SJSA1 (cell line): ENCODE measurements around the gene BLOC1S4. TPM values are rescaled to one million over a fixed set of nuclear protein-coding genes. Genes with fewer than 3 reads are reported as not detected.
A peak's percentile ranks its signal among the peaks of the same experiment; 100 is the strongest.

Experiments
- DNase-seq, 2 experiments: peaks; one replicate each; pipeline ENCODE4 v3.0.0-alpha.2; 2015 to 2020; ENCODE audit warnings: low spot score in 2 of 2, low read depth in 1 of 2
- H3K27ac ChIP-seq: fragments of 250-450 bp; sonication (Bioruptor Pico); 2 replicates; pipeline ENCODE4 v1.5.1; 2020; ENCODE audit warnings: mild to moderate bottlenecking, moderate library complexity
- H3K27me3 ChIP-seq: fragments of 250-450 bp; sonication (Bioruptor Pico); replicated peaks from 2 replicates; pipeline ENCODE4 v1.5.1; 2020; ENCODE audit warnings: mild to moderate bottlenecking, moderate library complexity
- H3K36me3 ChIP-seq: fragments of 250-450 bp; sonication (Bioruptor Pico); 2 replicates; pipeline ENCODE4 v1.5.1; 2020; ENCODE audit warnings: mild to moderate bottlenecking
- H3K4me1 ChIP-seq: fragments of 250-450 bp; sonication (Bioruptor Pico); replicated peaks from 2 replicates; pipeline ENCODE4 v1.6.1; 2021; ENCODE audit warnings: mild to moderate bottlenecking
- H3K4me3 ChIP-seq: fragments of 250-450 bp; sonication (Bioruptor Pico); 2 replicates; pipeline ENCODE4 v1.5.1; 2020; ENCODE audit warnings: mild to moderate bottlenecking
- H3K9me3 ChIP-seq: fragments of 250-450 bp; sonication (Bioruptor Pico); replicated peaks from 2 replicates; pipeline ENCODE4 v1.5.1; 2020; ENCODE audit warnings: mild to moderate bottlenecking
- total RNA-seq: library from RNA; depleted of rRNA; stranded (reverse); fragments of >200 nt; shearing (Covaris generic); gene quantifications from 2 replicates; pipeline ENCODE4 v1.2.3, GENCODE V29; 2014

Gene BLOC1S4
- total RNA-seq, 1 experiment from 2014 or later: 14.4 TPM

GRCh38 chr4:6682862-6683590 lies 32.9 kb upstream of the BLOC1S4 start:
- Histone ChIP-seq H3K36me3 (no peaks in the 10 kb centered on the region), H3K4me1 (peaks cover 3% of the 10 kb centered on the region), H3K27ac (no peak overlapping the region), H3K4me3 (no peak overlapping the region), H3K9me3 (no peaks in the 10 kb centered on the region), H3K27me3 (no peaks in the 10 kb centered on the region)
- DNase-seq: no peak

GRCh38 chr4:6684656-6685055 lies 31.3 kb upstream of the BLOC1S4 start:
- Histone ChIP-seq H3K9me3 (no peaks in the 10 kb centered on the region), H3K36me3 (no peaks in the 10 kb centered on the region), H3K27ac (no peak overlapping the region), H3K4me3 (no peak overlapping the region), H3K4me1 (peaks cover 17% of the 10 kb centered on the region), H3K27me3 (no peaks in the 10 kb centered on the region)
- DNase-seq: no peak

GRCh38 chr4:6686104-6686787 lies 29.7 kb upstream of the BLOC1S4 start:
- no peaks in the 10 kb centered on the region for H3K36me3 ChIP-seq

GRCh38 chr4:6687947-6688878 lies 27.8 kb upstream of the BLOC1S4 start:
- Histone ChIP-seq H3K27ac (peak overlapping the region; percentile 58), H3K4me3 (no peak overlapping the region), H3K9me3 (no peaks in the 10 kb centered on the region), H3K36me3 (no peaks in the 10 kb centered on the region), H3K4me1 (peaks cover 24% of the 10 kb centered on the region), H3K27me3 (no peaks in the 10 kb centered on the region)
- no peak for DNase-seq

More at GRCh38 chr4:6686104-6686787, 29.7 kb upstream of the BLOC1S4 start:
- no peak overlapping the region for H3K4me3 ChIP-seq
- H3K27me3 ChIP-seq: no peaks in the 10 kb centered on the region
- no peak for DNase-seq
- no peak overlapping the region for H3K27ac ChIP-seq
- H3K9me3 ChIP-seq: no peaks in the 10 kb centered on the region
- H3K4me1 ChIP-seq: peaks cover 24% of the 10 kb centered on the region

- H3K36me3 ChIP-seq: no peaks in the 10 kb centered on the region
- H3K4me1 ChIP-seq: peaks cover 24% of the 10 kb centered on the region
- peak overlapping the region; percentile 80 for H3K27ac ChIP-seq
- DNase-seq: peak; percentile 92 to 93
- no peaks in the 10 kb centered on the region for H3K27me3 ChIP-seq
- H3K9me3 ChIP-seq: no peaks in the 10 kb centered on the region
- no peak overlapping the region for H3K4me3 ChIP-seq
Observed at GRCh38 chr4:6688879-6689505, 27.0 kb upstream of the BLOC1S4 start.

- no peak for DNase-seq
- peaks cover 24% of the 10 kb centered on the region for H3K4me1 ChIP-seq
- no peaks in the 10 kb centered on the region for H3K9me3 ChIP-seq
- H3K4me3 ChIP-seq: no peak overlapping the region
- no peaks in the 10 kb centered on the region for H3K27me3 ChIP-seq
- H3K27ac ChIP-seq: peak overlapping the region; percentile 80
- H3K36me3 ChIP-seq: no peaks in the 10 kb centered on the region
Observed at GRCh38 chr4:6689506-6689960, 26.4 kb upstream of the BLOC1S4 start.

GRCh38 chr4:6692379-6692778 lies 23.6 kb upstream of the BLOC1S4 start:
- peaks cover 34% of the 10 kb centered on the region for H3K4me1 ChIP-seq
- no peak overlapping the region for H3K4me3 ChIP-seq
- DNase-seq: no peak
- H3K27ac ChIP-seq: no peak overlapping the region
- no peaks in the 10 kb centered on the region for H3K9me3 ChIP-seq
- no peaks in the 10 kb centered on the region for H3K36me3 ChIP-seq
- no peaks in the 10 kb centered on the region for H3K27me3 ChIP-seq

- H3K4me3 ChIP-seq: no peak overlapping the region
- H3K27me3 ChIP-seq: no peaks in the 10 kb centered on the region
- no peak for DNase-seq
- H3K4me1 ChIP-seq: peaks cover 33% of the 10 kb centered on the region
- H3K27ac ChIP-seq: no peak overlapping the region
- H3K36me3 ChIP-seq: no peaks in the 10 kb centered on the region
- H3K9me3 ChIP-seq: no peaks in the 10 kb centered on the region
Observed at GRCh38 chr4:6692806-6693205, 23.2 kb upstream of the BLOC1S4 start.

GRCh38 chr4:6693231-6694176 lies 22.5 kb upstream of the BLOC1S4 start, which contains the start of gene S100P:
TSS of gene S100P (plus strand) at chr4:6693878. CDS start at chr4:6693933, 55 bp downstream.
- Histone ChIP-seq H3K4me1 (peaks cover 26% of the 10 kb centered on the region), H3K9me3 (no peaks in the 10 kb centered on the region), H3K27ac (no peak within 1 kb of the TSS), H3K36me3 (no peaks in the 10 kb centered on the region), H3K4me3 (no peak within 1 kb of the TSS), H3K27me3 (no peaks in the 10 kb centered on the region)
- no peak for DNase-seq

GRCh38 chr4:6694177-6694901 lies 21.6 kb upstream of the BLOC1S4 start:
- DNase-seq: no peak
- H3K27ac ChIP-seq: no peak overlapping the region
- no peak overlapping the region for H3K4me3 ChIP-seq
- H3K9me3 ChIP-seq: no peaks in the 10 kb centered on the region
- H3K36me3 ChIP-seq: no peaks in the 10 kb centered on the region
- H3K4me1 ChIP-seq: peaks cover 19% of the 10 kb centered on the region
- H3K27me3 ChIP-seq: no peaks in the 10 kb centered on the region

- no peaks in the 10 kb centered on the region for H3K9me3 ChIP-seq
- peaks cover 10% of the 10 kb centered on the region for H3K4me1 ChIP-seq
- peak in 1 of 2 experiments; percentile 52 for DNase-seq
- no peak overlapping the region for H3K27ac ChIP-seq
- no peaks in the 10 kb centered on the region for H3K27me3 ChIP-seq
- H3K36me3 ChIP-seq: no peaks in the 10 kb centered on the region
- H3K4me3 ChIP-seq: no peak overlapping the region
Observed at GRCh38 chr4:6695660-6696610, 20.0 kb upstream of the BLOC1S4 start.
